GM12892 (cell line): ENCODE results near the gene PRF1.

Source experiments
- DNase-seq: peaks from one replicate; pipeline ENCODE4 v3.0.0; 2011; ENCODE audit not compliant: insufficient read length
- FAIRE-seq: peaks from 2 replicates; lab custom pipeline; 2011; peaks lifted over from hg19 to GRCh38; lab: Jason Lieb, UNC
- POLR2A ChIP-seq: IDR thresholded peaks from 2 replicates; pipeline ENCODE4 v1.6.1; 2011; ENCODE audit warnings: low read depth, low read length, control low read depth
- POLR2AphosphoS5 ChIP-seq: IDR thresholded peaks from 2 replicates; pipeline ENCODE4 v1.6.1; 2011; ENCODE audit warnings: low read depth, low read length, control low read depth
- TAF1 ChIP-seq: IDR thresholded peaks from 2 replicates; pipeline ENCODE4 v1.6.1; 2011; ENCODE audit warnings: low read depth, mild to moderate bottlenecking, control low read depth, low read length, borderline replicate concordance

Gene PRF1

GRCh38 chr10:70607936-70608335 is 5.4 kb upstream of the PRF1 start:
- no peak for TF ChIP-seq POLR2AphosphoS5
- TF ChIP-seq TAF1, result no peak
- no peak for TF ChIP-seq POLR2A
- DNase-seq (no peak), FAIRE-seq (no peak)

DNA sequence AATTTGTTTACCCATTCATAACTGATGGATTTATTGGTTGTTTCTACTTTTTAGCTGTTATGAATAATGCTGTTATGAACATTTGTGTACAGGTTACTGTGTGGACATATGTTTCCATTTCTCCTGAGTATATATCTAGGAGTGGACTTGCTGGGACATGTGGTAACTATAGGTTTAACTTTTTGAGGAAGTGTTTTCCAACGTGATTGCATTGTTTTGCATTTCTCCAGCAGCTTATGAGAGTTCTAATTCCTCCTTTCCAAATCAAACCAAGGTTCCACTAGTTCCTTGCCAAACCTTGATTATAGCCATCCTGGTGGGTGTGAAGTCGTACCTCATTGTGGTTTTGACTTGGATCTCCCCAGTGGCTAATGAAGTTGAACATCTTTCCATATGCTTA is 2.6 kb upstream of the PRF1 start:
- TF ChIP-seq POLR2AphosphoS5 (no peak), POLR2A (no peak), TAF1 (no peak)
- FAIRE-seq (no peak), DNase-seq (no peak)

GRCh38 chr10:70604106-70604505 is 1.6 kb upstream of the PRF1 start:
- TF ChIP-seq POLR2A (no peak), TAF1 (no peak), POLR2AphosphoS5 (no peak)
- FAIRE-seq (no peak), DNase-seq (no peak)

DNA sequence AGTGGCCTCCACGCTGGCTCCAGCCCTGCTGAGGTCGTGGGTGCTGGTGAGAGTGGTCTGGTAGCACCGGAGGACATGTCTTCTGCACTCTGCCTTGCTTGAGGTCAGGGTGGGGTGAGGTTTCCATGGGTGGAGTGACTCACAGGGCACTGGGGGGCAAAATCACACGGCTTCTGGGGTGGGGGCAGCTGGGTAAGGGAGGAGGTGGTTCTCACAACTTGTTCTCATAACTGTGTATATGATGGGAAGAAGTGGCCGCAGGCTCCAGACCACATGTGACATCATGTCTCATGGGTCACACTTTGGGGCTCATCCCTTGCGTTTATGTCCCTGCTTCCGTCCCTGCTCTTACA is 884 bp upstream of the PRF1 start:
- DNase-seq (no peak), FAIRE-seq (no peak)
- no peak for TF ChIP-seq TAF1

- FAIRE-seq (no peak), DNase-seq (no peak)
- no peak for TF ChIP-seq POLR2A
Measured at GRCh38 chr10:70601746-70602145, 795 bp downstream of the PRF1 start.

GRCh38 chr10:70600512-70601395 is 1.8 kb downstream of the PRF1 start:
- FAIRE-seq (no peak), DNase-seq (no peak)
- TF ChIP-seq POLR2A, result no peak
- TF ChIP-seq POLR2AphosphoS5, result no peak
- no peak for TF ChIP-seq TAF1

DNA sequence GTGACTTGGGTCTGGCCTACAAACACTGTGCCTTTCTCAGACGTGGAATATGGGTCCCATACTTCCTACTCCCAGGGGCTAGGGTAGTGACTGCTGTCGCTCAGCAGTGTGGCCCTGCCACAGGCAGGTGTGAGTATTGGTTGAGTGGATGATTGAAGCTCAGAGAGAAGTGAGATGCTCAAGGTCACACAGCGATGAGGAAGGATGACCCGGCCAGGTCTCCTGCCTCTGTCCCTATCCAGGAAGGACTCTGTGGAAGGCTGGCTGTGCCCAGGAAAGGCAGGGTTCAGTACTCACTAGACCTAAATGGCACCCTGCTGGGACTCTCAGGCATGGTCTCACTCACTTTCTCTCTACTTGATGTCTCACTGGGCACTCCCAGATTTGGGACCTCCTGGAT is 2.8 kb downstream of the PRF1 start:
- FAIRE-seq (peak; percentile 51), DNase-seq (no peak)
- no peak for TF ChIP-seq POLR2AphosphoS5
- TF ChIP-seq POLR2A, result no peak
- no peak for TF ChIP-seq TAF1

DNA sequence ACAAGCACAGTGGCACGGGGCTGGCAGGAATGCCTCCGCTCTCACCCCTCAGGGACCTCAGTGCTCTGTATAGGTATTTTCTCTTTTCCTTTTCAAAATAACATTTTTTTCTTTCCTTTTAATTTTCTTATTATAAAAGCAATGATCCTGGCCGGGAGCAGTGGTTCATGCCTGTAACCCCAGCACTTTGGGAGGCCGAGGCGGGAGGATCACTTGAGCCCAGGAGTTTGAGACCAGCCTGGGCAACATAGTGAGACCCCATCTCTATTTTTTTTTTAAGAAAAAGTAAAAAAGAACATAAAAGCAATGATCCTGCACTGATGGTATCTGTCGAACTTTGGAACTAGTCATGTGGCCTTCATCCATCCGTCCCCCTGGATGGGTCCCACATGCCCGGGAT is 3.2 kb downstream of the PRF1 start:
- FAIRE-seq (no peak), DNase-seq (no peak)
- TF ChIP-seq TAF1 (no peak), POLR2AphosphoS5 (no peak), POLR2A (no peak)

- FAIRE-seq (no peak), DNase-seq (no peak)
- TF ChIP-seq POLR2A (no peak), POLR2AphosphoS5 (no peak), TAF1 (no peak)
Measured at GRCh38 chr10:70598857-70599295, 3.7 kb downstream of the PRF1 start.

DNA sequence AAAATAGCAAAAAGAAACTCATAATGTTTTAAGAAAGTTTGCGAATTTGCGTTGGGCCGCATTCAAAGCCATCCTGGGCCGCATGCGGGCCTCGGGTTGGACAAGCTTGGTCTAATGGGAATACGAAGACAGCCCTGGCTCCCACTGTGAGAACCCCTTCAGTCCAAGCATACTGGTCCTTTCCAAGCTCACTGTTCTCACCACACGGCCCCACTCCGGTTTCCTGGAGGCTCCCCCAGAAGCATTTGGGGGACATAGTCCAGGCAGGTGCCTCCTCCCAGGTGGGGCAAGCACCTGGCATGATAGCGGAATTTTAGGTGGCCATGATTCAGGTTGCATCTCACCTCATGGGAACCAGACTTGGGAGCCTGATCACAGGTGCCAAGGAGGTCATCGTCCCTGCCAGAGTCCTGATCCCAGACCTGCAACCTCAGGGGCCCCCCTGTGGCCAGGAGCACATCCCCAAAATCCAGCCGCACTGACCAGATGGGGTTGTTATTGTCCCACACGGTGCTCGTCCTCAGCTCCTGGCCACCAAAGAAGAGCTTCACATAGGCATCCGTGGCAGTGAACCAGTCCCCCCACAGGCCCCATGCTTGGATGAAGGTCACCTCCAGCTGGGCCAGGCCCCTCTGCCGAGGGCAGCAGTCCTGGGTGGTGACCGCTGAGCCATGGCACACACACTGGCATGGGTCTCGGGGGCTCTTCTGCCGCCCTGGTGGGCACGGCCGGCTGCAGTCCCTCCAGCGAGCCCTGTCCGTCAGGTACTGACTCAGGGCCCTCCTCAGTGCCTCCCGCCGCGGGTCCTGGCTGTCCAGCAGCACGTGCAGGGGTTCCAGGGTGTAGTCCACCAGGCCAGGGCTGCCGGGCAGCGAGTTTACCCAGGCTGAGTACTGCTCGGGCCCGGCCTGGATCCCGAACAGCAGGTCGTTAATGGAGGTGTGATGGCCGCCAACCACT is 4.4 kb downstream of the PRF1 start:
- DNase-seq (no peak), FAIRE-seq (no peak)
- no peak for TF ChIP-seq TAF1

DNA sequence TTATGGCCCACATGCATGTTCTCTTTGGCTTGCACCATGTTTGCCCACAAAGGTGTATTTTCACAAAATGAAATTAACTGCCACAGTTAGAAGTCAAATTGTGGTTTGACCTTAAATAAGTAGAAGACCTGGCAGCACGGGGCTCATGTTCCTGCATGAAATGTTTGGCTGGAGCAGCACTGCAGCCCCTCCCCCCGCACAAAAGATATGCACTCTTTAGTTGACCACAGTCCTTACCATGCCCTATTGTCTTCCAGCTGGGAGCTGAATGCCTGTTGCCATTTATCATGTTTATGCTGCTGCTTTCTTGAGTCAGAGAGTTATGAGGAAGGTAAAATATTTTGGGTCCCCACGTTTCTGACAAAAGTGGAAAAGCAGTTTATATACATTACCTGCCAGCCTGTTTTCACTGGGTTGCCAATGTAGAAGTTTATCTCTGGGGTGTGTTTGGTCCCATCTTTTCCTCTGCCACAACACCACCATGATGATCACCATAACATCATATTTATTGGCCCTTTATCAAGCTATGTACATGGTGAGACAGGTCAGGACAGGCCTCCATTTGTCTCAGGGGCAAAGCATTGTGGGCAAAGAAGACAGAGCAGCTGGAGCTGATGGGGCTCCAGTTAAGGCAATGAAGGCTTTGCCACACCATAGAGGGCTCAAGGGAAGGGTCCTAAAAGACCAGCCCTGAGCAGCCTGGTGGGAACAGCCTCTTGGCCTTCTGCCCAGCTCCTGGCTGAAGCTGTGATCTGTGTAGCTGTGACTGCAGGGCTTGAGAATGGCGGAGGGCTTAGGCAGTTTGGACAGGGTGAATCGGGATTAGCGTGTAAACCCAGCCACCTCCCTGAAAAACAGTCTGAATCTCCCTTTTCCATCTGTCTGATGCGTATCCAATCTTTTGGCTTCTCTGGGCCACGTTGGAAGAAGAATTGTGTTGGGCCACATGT is 5.4 kb downstream of the PRF1 start:
- TF ChIP-seq POLR2AphosphoS5, result no peak
- no peak for TF ChIP-seq POLR2A
- TF ChIP-seq TAF1, result no peak
- DNase-seq, result no peak
- FAIRE-seq, result no peak
